ENCODE measurements around the gene SELENOO.

SELENOO gene

DNA sequence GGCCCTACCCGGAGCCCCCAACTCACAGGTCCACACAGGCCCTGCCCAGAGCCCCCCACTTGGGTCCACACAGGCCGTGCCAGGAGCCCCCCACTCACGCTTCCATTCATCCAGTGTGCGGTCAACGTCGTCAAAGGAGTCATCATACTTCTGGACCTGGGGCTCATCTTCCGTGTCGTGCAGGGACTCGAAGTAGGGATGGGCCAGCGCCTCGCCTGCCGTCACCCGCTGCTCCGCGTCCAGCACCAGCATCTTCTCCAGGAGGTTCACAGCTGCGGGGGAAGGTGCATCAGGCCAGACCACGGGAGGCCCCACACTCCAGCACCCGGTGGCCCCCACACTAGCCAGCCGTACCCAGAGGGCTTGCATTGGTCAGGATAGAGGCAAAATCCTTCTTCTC lies 54.3 kb downstream of the SELENOO start:
- no peak for DNase-seq (ENCODE audit: low spot score)

DNA sequence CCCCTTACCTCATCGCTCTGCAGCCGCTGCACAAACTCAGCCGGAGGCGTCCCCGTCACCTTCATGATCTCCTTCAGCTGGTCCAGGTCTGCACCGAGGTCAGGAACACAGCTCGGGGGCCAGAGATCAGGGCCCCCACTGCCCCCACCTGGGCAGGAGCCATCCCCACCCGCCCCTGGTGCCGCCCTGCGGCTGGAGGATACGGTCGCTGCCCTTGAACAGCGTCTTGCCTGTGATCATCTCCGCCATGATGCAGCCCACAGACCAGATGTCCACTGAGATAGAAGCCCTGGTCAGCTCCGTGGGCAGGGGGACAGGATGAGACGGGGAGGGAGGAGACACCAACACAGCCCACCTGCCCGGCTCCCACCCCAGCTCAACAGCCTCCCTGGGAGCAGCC lies 54.8 kb downstream of the SELENOO start:
- DNase-seq (ENCODE audit: low spot score): no peak

DNA sequence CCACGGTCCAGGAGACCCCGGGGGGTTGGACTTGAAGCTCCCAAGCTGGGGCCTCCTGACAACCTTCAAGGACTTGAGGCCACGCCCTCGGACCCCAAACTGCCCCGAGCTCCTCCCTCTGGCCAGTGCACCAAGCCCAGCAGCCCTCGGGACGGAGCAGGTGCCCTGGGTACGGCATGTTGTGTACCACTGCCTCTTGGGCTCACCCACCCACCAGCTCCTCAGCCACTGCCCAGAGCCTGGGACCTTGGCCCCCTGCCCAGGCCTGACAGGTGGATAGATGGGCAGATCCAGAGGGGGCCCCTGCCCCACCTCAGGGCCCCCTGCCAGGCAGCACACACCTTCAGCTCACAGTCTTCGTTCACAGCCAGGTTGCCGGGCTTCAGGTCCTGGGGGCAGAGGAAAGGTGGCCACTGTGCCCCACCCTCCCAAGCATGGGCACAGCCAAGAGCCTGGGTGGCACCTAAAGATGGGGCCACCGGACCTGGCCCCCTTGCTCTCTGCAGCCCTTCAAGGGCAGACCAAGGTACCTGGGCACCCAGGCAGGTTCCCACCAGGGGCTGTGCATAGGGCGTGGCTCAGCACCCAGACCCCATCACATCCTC lies 55.5 kb downstream of the SELENOO start:
- no peak for DNase-seq (ENCODE audit: low spot score)

DNA sequence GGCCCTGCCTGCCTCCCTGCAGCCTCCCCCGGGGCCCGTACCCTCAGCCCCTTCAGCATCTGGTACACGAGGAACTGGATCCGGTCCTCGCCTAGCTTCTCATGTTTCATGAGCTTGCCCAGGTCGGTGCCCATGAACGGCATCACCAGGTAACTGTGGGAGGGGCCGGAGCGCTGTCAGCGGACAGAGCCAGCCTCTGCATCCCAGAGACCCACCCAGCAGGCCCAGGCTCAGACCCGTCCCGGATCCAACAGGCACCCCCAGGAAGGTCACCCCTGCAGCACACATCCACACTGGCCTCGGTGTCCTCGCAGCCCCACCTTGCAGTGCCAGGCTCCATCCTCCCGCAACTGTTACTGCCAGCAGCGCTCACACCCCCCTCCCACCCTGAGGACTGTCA lies 56.2 kb downstream of the SELENOO start:
- no peak for DNase-seq (ENCODE audit: low spot score)

DNA sequence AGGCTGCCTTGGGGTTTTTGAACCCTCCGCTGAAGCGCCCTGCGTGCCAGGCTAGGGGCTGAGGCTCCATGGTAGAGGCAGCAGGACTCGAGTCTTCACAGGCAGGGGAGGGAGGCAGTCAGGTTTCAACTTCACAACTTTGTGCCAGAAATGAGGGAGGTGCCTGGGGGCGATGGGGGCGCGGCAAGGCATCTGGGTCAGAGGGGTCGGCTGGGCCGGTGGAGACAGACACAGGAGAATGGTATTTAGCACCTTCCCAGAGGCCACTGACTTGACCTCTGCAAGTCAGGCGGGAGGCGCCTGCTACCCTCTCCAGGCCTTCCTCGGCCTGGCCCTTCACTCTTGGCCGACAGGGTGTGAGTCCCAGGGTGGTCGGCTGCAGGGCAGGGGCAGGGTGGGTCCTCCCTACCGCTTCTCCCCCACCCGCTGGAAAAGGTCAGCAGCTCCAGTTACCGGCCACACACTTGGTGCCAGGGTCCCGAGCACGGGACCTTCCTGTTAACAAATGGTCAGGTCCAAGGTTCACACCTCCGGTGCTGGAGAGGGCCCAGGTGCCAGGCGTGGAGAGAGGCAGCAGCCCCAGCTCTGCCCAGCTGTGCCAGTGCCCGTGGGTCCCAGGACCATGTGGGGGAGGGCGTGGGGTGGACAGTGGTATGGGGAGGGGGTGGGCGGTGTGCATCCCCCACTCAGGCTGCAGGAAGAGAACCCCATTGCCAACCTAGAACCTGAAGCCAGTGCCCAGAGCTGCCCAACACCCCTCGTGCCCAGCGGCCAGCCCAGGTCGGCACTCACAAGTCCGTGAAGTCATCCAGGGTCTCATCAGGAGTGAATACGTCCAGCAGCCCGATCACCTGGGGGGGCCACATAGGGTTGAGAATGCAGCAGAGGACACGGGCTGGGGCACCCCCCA lies 56.9 kb downstream of the SELENOO start:
- no peak for DNase-seq (ENCODE audit: low spot score)

DNA sequence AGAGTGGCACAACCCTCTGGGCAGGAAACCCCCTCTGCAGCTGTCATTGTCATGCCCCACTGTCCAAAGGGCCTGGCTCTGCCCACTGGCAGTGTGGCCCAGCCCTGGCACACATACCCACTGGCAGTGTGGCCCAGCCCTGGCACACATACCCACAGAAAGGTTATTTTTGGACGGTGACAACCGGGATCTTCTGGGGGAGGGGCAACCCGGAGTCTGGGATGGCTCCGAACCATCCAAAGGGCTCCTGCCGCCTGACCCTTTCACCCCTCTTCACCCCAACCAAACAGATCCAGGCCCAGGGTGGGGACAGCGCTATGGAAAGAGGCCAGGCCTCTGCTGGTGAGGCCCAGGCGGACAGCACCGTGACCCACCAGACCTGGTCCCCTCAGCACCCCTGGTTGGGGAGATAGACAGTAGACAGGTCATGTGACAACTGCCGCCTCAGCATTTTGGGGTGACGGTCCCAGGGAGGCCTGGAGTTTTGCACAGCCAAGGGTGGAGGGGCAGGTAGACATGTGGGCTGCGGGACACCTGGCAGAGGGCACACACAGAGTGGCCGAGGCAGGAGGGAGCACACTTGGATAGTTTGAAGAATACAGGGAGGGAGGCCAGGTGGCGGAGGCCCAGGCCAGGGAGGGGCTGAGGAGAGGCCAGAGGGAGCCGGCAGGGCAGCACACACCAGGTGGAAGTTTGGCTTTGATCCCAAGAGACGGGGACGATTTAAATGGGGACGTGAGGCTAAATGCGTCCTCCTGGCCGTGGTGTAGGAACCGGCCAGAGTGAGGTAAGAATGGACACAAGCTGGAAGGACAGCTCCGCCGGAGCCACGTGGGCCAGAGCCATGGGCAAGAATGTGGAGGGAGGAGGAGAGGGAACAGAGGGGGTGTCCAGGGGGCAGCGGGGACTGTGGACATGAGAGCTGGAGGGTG lies 57.8 kb downstream of the SELENOO start:
- no peak for DNase-seq (ENCODE audit: low spot score)

DNA sequence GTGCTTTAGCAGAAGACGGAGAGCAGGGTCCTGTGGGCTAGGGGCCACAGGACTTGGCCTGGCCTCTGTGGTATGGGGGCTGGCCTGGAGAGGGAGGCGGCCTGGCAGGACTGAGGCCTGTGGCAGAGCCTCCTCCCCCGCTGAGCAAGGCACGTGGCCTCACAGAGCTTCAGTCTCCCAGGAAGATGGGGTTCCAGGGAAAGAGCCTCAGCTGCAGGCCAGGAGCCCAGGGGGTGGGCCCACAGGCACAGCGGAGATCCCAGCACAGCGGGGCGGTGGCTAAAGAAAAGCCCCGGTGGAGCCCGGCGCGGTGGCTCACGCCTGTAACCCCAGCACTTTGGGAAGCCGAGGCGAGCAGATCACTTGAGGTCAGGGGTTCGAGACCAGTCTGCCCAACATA lies 58.5 kb downstream of the SELENOO start:
- no peak for DNase-seq (ENCODE audit: low spot score)

DNA sequence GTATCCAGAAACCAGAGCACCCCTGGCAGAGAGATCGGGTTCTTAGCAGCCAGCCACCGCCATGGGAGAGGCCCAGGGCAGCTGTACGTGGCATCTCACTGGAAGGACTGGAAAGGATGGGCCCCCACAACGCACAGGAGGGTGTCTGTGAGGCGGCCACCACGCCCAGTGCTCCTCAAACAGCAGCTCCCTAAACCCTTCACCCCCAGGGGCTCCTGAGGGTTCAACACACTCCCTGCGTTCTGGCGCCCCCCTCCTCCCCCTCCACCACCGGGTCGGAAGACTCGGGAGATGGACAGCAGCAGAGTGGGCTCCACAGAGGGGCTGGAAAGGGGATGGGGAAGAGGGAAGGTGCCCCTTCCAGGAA lies 59.6 kb downstream of the SELENOO start:
- DNase-seq (ENCODE audit: low spot score): no peak

DNA sequence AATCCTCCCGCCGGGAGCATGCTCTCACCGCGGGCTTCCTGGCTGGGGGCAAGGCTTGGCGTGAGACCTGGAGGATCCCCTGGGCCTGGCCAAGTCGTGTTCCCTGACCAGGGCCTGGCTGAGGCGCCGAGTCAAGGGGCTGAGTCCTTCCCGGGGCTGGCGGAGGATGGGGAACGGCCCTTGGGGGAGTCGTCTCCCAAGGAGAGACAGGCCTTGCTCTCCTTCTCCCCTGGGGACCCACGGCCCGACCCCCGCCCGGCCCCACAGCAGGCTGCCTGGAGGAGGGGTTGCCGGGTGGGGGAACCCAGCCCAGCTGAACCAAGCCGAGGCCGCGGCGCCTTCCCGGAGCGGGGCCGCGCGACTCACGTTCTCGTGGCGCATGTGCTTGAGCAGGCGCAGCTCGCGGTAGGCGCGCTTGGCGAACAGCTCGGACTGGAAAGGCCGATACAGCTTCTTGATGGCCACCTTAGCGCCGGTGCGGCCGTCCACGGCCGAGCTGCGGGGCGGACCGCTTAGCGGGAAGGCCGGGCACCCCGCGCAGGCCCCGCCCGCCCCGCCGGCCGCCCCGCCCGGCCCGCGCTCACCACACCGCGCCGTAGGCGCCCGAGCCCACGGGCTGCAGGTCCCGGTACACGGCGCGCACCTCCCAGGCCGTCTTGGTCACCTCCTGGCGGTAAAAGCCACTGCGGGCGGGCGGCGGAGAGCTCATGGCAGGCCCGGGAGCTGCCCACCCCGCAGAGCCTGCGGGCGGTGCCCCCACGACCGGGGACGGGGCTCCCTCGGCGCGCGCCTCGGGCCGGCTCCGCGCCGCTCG lies 60.2 kb downstream of the SELENOO start:
- DNase-seq (ENCODE audit: low spot score): no peak

DNA sequence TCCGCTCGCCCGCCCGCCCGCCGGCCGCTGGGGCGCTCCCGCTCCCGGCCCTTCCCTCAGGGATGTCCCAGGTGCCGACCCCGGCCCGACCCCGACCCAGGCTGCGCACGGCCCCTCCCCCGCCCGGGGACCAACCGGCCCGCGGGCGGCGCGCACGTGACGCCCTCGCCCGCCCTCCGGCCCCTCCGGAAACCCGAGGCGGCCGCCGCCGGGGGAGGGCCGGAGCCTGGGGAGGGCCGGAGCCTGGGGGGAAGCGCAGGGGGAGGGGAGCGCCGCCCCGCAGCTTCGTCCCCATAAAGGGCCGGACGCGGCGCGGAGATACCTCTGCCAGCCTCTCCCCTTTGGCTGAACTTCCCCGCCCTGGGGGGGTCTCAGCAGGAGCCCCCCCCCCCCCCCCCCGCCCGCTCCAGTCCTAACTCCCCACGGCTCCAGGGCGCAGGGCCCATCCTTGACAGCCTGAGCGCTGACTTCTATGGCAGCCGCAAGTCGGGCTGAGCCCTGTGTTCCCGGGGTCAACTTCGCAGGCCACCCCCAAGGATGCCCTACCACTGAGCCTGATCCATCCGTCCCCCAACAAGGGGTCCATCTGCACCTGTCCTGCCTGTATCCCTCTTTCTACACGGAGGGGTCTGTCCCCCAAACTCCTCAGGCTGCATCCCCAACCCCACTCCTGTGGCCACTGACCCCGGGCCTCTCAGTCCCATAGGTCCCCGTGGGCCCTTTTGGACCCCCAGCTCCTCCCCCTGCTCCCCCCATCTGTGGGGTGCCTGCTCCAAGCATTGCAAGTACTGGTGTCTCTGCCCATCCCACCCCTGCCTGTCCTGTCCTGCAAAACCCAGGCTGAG lies 61.0 kb downstream of the SELENOO start, which contains the start of gene MAPK12:
TSS of gene MAPK12 (minus strand) at position 69 of the 845 bp plus-strand sequence. CDS start 174 bp downstream, outside the sequence.
- no peak for DNase-seq (ENCODE audit: low spot score)

DNA sequence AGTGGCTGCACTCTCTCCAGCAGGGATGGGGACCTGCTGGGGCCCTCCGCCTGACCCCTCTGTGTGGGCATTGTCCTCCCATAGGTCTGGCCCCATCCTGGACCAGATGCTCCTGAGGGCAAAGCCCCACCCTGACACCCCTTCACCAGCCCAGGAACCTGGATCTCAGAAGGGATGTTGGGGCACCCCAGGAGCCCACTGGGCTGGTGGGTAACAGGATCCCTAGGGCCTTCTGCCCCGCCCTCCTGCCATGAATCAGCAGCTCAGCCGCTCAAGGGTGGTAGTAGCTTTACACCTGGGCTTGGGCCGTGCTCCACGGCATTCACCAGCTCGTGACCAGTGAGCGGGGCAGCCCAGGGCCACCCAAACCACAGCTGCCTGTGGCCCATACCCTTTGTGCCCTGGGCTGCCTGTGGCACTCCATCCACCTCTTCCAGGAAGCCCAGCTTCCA lies 61.7 kb downstream of the SELENOO start:
- DNase-seq (ENCODE audit: low spot score): peak; percentile 70

DNA sequence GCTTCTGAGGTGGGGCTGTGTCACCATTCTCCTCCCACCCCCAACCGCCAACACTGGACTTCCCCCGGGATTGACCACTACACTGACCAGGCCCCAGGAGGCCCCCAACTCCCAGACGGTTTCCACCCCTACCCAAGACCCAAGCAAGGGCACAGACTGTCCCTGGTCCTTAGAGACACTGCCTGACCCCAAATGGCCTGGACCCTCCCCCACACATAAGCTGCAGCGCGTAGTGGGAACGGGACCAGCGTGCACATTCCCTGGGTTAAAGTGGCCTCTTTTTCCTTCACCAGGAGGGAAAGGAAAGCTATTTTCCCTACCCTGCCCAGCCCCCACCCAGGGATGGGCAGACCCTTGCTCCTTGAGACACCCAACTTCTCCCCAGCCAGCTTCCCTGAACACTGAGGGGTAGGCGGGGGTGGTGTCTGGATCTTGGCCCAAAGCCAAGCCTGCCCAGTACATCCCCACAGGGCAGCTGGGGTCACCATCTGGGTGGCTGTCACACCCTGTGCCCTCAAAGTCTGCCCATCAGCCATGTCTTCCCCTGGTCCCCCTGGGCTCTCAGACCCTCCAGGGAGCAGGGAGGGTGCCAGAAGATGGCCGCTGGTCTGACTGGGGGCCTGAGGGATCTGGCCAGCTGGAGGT lies 62.3 kb downstream of the SELENOO start:
- DNase-seq (ENCODE audit: low spot score): no peak

DNA sequence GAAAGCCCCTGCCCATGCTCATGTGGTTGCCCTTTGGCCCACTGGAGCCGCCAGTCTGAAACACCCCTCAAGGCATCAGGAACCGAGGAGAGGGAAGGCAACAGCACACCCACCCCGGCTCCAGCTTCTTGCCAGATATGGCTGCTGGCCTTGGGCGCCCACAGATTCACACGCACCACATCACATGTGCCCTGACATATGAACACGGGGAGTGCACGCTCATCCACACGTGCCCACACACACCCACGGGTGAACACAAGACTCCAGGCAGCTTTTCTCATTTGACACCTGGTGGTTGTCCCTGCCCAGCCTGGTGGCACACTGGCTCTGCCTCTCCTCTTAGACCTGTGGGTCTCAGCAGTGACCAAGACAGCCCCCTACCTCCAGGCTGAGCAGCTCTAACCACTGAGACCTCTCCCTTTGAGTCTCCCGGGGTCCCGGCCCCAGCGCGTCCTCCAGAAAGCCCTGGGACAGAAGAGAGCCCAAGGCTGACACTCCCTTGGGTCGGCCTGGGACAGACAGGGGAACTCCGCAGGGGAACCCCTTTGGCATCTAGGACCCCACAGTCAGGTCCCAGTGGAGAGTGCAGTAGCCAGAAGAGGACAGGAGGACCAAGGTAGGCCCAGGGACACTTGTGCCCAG lies 63.4 kb downstream of the SELENOO start:
- DNase-seq (ENCODE audit: low spot score): no peak

DNA sequence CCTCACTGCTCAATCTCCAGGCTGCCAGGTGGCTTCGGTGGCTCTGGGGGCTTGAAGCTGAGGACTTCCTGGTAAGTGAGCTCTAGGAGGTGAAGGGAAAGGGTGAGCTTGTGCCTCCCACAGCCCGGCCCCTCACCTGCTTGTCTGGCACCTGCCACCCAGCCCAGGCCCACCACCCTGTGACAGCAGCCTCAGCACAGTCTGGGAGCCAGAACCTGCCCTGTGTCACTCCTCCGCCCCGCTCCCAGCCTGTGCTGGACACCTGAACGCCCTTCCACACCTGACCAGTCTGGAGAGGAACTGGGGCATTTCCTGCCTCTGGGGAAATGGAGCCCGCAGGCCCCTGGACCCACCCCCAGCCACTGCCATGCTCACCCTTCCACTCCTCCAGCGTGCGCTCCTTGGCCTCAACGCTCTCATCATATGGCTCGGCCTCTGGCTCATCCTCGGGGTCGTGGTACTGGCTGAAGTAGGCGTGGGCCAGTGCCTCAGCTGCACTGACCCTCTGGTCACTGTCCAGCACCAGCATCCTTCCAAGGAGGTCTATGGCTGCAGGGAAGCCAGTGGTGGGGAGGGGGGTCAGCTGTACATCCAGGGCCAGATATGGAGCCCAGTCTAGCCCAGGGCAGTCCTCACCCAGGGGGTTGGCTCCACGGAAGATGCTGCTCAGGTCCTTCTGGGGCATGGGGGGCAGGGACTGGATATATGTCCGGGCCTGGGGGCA lies 64.3 kb downstream of the SELENOO start:
- DNase-seq (ENCODE audit: low spot score): no peak

DNA sequence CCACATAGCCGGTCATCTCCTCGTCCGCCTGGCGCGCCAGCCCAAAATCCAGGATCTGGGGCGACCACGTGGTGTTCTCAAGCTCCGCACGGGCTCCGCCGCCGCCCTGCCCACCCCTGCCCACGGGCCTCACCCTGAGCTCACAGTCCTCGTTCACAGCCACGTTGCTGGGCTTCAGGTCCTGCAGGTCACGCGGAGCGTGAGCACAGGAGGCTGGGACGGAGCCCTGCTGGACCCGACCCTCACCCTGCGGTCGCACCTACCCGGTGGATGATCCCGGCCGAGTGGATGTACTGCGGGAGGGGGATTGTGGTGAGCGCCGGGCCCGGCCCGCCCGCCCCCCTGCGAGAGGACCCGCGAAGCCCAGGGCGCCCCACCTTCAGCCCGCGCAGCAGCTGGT lies 66.2 kb downstream of the SELENOO start:
- no peak for DNase-seq (ENCODE audit: low spot score)

All from SW480 (cell line).